ENCODE measurements around the gene GPATCH2L. TPM values are rescaled to one million over a fixed set of nuclear protein-coding genes. Genes with fewer than 3 reads are reported as not detected.

GPATCH2L gene
- total RNA-seq, 4 donors from 2014 or later: 47.6 to 230 (median 85.0) TPM

DNA sequence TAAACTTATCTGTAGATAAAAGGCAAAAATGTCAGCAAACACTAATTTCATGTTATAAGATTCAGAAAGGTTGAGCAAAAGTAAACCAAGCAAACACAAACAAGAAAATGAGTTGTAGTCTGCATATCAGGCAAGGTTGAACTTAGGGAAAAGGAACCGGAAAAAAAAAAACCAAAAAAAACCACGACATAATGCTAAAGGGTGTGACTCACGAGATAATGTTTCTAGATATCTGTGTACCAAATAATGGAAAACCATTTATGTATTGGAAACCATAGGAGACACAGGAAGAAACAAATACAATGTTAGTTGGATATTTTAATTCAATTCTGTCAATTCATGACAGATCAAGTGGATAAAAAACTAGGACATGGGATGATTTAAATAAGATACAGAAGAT, 60.5 kb downstream of the GPATCH2L start:
- intact Hi-C loops (cut with DNase I; ENCODE audit: low total_unique reads): no loop called here
- no peaks in the 10 kb centered on the region for H3K36me3 ChIP-seq
- no peak overlapping the region for H3K4me3 ChIP-seq
- TF ChIP-seq POLR2A (IDR thresholded peaks at IDR 0.05): no peak
- no peak for TF ChIP-seq CTCF (IDR thresholded peaks at IDR 0.05)
- H3K27me3 ChIP-seq: no peaks in the 10 kb centered on the region
- H3K27ac ChIP-seq: no peak overlapping the region
- no peaks in the 10 kb centered on the region for H3K4me1 ChIP-seq
- no peaks in the 10 kb centered on the region for H3K9me3 ChIP-seq
- DNase-seq: no peak

DNA sequence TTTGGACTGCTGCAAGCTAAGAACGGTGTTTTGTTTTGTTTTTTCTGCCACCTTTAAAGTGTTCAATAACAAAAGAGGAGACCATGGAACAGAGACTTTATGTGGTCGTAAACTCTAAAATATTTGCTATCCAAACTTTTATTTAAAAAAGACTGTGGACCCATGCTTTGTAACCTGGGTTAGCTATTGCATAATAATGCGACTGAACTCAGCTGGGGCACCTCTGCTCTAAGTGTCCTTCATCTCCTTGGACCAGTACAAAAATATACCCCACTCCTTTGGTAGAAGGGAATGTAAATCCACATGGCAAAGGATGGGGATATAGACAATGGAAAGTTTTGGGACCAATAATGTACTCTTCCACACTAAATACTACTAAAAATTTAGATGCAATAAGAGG, 65.5 kb downstream of the GPATCH2L start:
- no peak for DNase-seq
- H3K4me1 ChIP-seq: no peaks in the 10 kb centered on the region
- no peaks in the 10 kb centered on the region for H3K36me3 ChIP-seq
- no peak overlapping the region for H3K27ac ChIP-seq
- H3K27me3 ChIP-seq: no peaks in the 10 kb centered on the region
- intact Hi-C loops (cut with DNase I; ENCODE audit: low total_unique reads): no loop called here
- H3K4me3 ChIP-seq: no peak overlapping the region
- no peaks in the 10 kb centered on the region for H3K9me3 ChIP-seq
- TF ChIP-seq CTCF (IDR thresholded peaks at IDR 0.05): no peak
- no peak for TF ChIP-seq POLR2A (IDR thresholded peaks at IDR 0.05)

DNA sequence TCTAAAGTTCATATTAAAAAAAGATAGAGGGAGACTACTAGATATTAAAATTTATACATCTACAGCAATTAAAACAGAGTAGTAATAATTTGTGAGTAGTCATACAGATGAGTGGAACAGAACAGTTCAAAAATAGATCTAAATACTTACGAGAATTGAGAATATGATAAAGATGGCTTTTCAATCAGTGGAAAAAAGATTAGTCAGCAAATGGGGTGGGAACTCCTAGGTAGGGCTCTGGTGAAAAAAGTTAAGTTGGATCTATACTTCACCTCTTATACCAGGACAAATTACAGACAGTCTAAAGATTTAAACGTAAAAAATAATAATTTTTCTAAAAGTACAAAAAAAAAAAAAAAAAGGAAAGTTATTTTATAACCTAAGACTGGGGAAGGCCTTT, 66.9 kb downstream of the GPATCH2L start:
- no peak overlapping the region for H3K4me3 ChIP-seq
- H3K27me3 ChIP-seq: no peaks in the 10 kb centered on the region
- no peaks in the 10 kb centered on the region for H3K36me3 ChIP-seq
- intact Hi-C loops (cut with DNase I; ENCODE audit: low total_unique reads): no loop called here
- no peak overlapping the region for H3K27ac ChIP-seq
- TF ChIP-seq CTCF (IDR thresholded peaks at IDR 0.05) (no peak), POLR2A (IDR thresholded peaks at IDR 0.05) (no peak)
- H3K4me1 ChIP-seq: no peaks in the 10 kb centered on the region
- no peaks in the 10 kb centered on the region for H3K9me3 ChIP-seq
- DNase-seq: no peak

DNA sequence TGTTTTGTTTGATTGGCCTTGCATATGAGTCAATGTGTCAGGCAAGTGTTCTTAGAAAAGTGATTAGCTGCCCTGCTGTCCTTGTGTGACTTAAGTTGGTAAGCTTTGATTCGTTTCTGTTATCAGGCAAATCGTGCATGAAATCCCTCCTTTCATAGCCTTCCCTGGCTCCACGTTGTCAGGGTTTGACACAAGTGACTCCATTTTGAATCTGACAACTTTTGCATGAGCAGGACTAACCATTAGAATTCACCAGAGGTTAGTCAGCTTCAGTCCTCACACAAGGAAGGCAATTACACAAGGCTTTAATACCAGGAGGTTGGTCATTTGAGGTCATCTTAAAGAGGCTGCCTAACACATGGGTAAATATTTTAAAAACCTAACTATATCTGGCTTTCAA, 68.2 kb downstream of the GPATCH2L start:
- intact Hi-C loops (cut with DNase I; ENCODE audit: low total_unique reads): no loop called here
- TF ChIP-seq CTCF (IDR thresholded peaks at IDR 0.05) (no peak), POLR2A (IDR thresholded peaks at IDR 0.05) (no peak)

DNA sequence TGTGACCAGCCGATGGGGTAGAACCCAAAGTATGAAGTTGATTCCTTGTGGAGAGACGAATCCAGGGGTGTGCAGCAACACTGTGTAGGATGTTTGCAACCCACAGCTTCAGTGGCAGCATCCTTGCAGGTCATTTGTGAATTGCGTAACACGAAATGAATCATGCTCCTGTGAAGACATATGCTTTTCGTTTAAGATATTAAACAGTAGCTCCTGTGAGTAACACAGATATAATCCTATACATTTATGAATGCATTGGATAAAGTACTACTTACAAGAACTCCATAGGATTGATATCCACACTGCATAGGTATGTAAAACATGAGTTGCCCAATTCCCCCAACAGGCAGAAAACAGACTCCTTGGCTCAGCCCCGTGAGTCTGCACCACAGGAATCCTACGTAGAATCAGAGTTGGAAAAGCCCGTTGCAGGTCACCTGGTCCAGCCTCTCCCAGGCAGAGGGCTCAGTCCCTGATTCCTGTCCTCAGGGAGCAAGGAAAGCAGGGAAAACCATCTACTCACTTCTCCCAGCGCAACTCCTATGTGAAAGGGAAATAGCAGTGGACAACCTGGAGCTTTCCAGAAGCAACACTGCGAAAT, 75.8 kb downstream of the GPATCH2L start:
- TF ChIP-seq POLR2A (IDR thresholded peaks at IDR 0.05) (no peak), CTCF (IDR thresholded peaks at IDR 0.05) (no peak)
- H3K27ac ChIP-seq: no peak overlapping the region
- DNase-seq: no peak
- no peaks in the 10 kb centered on the region for H3K27me3 ChIP-seq
- H3K4me1 ChIP-seq: no peaks in the 10 kb centered on the region
- H3K36me3 ChIP-seq: no peaks in the 10 kb centered on the region
- intact Hi-C loops (cut with DNase I; ENCODE audit: low total_unique reads): no loop called here
- no peak overlapping the region for H3K4me3 ChIP-seq
- no peaks in the 10 kb centered on the region for H3K9me3 ChIP-seq

More for the DNA sequence above, 68.2 kb downstream of the GPATCH2L start:
- Histone ChIP-seq H3K27me3 (no peaks in the 10 kb centered on the region), H3K27ac (no peak overlapping the region), H3K36me3 (no peaks in the 10 kb centered on the region), H3K4me1 (no peaks in the 10 kb centered on the region), H3K9me3 (no peaks in the 10 kb centered on the region), H3K4me3 (no peak overlapping the region)
- no peak for DNase-seq

Measured in uterus (tissue), 4 donors.